Fibroblast of lung (primary cell): Measurements from ENCODE around the gene KLHL10. TPM values are rescaled to one million over a fixed set of nuclear protein-coding genes. Genes with fewer than 3 reads are reported as not detected.

Experiments
- DNase-seq, 2 donors: peaks; one replicate each; pipeline versions ENCODE4 v3.0.0 to v3.0.0-alpha.2; 2010; ENCODE audit warnings: low read depth in 2 of 2
- H2AFZ ChIP-seq: 2 replicates; pipeline ENCODE4 v1.5.1; 2012; ENCODE audit warnings: low read length, control low read depth, inconsistent platforms
- H3K27ac ChIP-seq: 2 replicates; pipeline ENCODE4 v1.5.1; 2011; ENCODE audit warnings: low read length, control low read depth; ENCODE audit not compliant: insufficient read depth
- H3K27me3 ChIP-seq: 2 replicates; pipeline ENCODE4 v1.5.1; 2011; ENCODE audit warnings: mild to moderate bottlenecking, low read length; ENCODE audit not compliant: control insufficient read depth, insufficient read depth
- H3K36me3 ChIP-seq: 2 replicates; pipeline ENCODE4 v1.5.1; 2011; ENCODE audit warnings: low read length; ENCODE audit not compliant: control insufficient read depth, insufficient read depth
- H3K4me1 ChIP-seq: 2 replicates; pipeline ENCODE4 v1.5.1; 2011; ENCODE audit warnings: low read length; ENCODE audit not compliant: control insufficient read depth, insufficient read depth; ENCODE audit errors: extremely low read depth
- H3K4me2 ChIP-seq: 2 replicates; pipeline ENCODE4 v1.5.1; 2011; ENCODE audit warnings: low read length, control low read depth; ENCODE audit not compliant: insufficient read depth; ENCODE audit errors: extremely low read depth
- H3K4me3 ChIP-seq, 4 experiments: fragments of 200-600 bp in 1 of 4; sonication (generic) in 1 of 4; replicated peaks in 1 of 4; 2 replicates each; pipeline ENCODE4 v1.5.1; 2011 to 2016; ENCODE audit warnings: low read length in 4 of 4, low read depth in 3 of 4, mild to moderate bottlenecking in 3 of 4, control low read depth in 2 of 4, inconsistent platforms in 1 of 4, mixed read lengths in 1 of 4; ENCODE audit not compliant: insufficient read depth in 1 of 4; ENCODE audit errors: control extremely low read depth in 1 of 4
- H3K79me2 ChIP-seq: 2 replicates; pipeline ENCODE4 v1.5.1; 2012; ENCODE audit warnings: mild to moderate bottlenecking, low read length, inconsistent platforms; ENCODE audit not compliant: control insufficient read depth, insufficient read depth
- H3K9ac ChIP-seq: 2 replicates; pipeline ENCODE4 v1.5.1; 2011; ENCODE audit warnings: mild to moderate bottlenecking, low read length, control low read depth; ENCODE audit not compliant: insufficient read depth
- H3K9me3 ChIP-seq: 2 replicates; pipeline ENCODE4 v1.5.1; 2012; ENCODE audit warnings: low read depth, low read length; ENCODE audit not compliant: control insufficient read depth, insufficient read depth
- H4K20me1 ChIP-seq: 2 replicates; pipeline ENCODE4 v1.5.1; 2011; ENCODE audit warnings: low read length; ENCODE audit not compliant: control insufficient read depth, insufficient read depth; ENCODE audit errors: extremely low read depth
- CTCF ChIP-seq, 2 donors: IDR thresholded peaks in 1 of 2; conservative IDR thresholded peaks in 1 of 2; 1 replicate in 1 of 2; 2 replicates in 1 of 2; pipeline ENCODE4 v1.5.1; 2011 to 2012; ENCODE audit warnings: low read length in 2 of 2, control low read depth in 1 of 2, inconsistent platforms in 1 of 2, low read depth in 1 of 2, mild to moderate bottlenecking in 1 of 2
- EZH2 ChIP-seq: IDR thresholded peaks from 2 replicates; pipeline ENCODE4 v1.5.1; 2012; ENCODE audit warnings: low read length, control low read depth, mild to moderate bottlenecking; ENCODE audit errors: missing control alignments
- polyA plus RNA-seq, 2 donors: library from polyadenylated mRNA; depleted of rRNA in 1 of 2; stranded (reverse) in 1 of 2; unstranded in 1 of 2; fragments of >200 nt; gene quantifications; 2 replicates each; pipeline ENCODE4 v1.2.1, GENCODE V29; 2011 to 2012; ENCODE audit warnings: missing spikeins in 1 of 2
- total RNA-seq: library from RNA; depleted of rRNA; stranded (reverse); fragments of >200 nt; gene quantifications from 2 replicates; pipeline ENCODE4 v1.2.1, GENCODE V29; 2014

Gene KLHL10
- total and polyA plus RNA-seq, 2 donors (not counting 1 experiment from before 2014, with no cell fraction given) = 0.33 TPM

GRCh38 chr17:41812381-41813151, 25.1 kb upstream of the KLHL10 start, which contains the start of gene FKBP10:
Gene FKBP10, plus strand, starts transcription at chr17:41813004. Its CDS starts 31 bp downstream, at chr17:41813035.
- H3K27ac ChIP-seq = peak within 1 kb of the TSS; percentile 77
- peak within 1 kb of the TSS; percentile 89 to 99 (median 94) for H3K4me3 ChIP-seq
- H3K9ac ChIP-seq = peak within 1 kb of the TSS; percentile 71
- H2AFZ ChIP-seq = peak within 1 kb of the TSS; percentile 98
- no peaks in the 10 kb centered on the region for H3K27me3 ChIP-seq
- peak; percentile 91 to 92 for DNase-seq
- H3K79me2 ChIP-seq = peaks cover 47% of the 10 kb centered on the region
- no peak for TF ChIP-seq EZH2
- TF ChIP-seq CTCF (conservative IDR thresholded peaks at IDR 0.05 in 1 of 2, IDR thresholded peaks at IDR 0.05 in 1 of 2; ENCODE audit: low read depth in 1 of 2, low read length in 2 of 2) = no peak
- no peaks in the 10 kb centered on the region for H3K9me3 ChIP-seq
- H4K20me1 ChIP-seq = no peaks in the 10 kb centered on the region
- peaks cover 9% of the 10 kb centered on the region for H3K36me3 ChIP-seq
- peak within 1 kb of the TSS; percentile 98 for H3K4me2 ChIP-seq
- peaks cover 14% of the 10 kb centered on the region for H3K4me1 ChIP-seq

- peaks cover 47% of the 10 kb centered on the region for H3K79me2 ChIP-seq
- H3K36me3 ChIP-seq = peaks cover 12% of the 10 kb centered on the region
- peak overlapping the region; percentile 71 for H3K9ac ChIP-seq
- H3K27me3 ChIP-seq = no peaks in the 10 kb centered on the region
- H3K4me3 ChIP-seq = peak overlapping the region; percentile 89 to 99 (median 94)
- TF ChIP-seq CTCF (conservative IDR thresholded peaks at IDR 0.05 in 1 of 2, IDR thresholded peaks at IDR 0.05 in 1 of 2; ENCODE audit: low read depth in 1 of 2, low read length in 2 of 2) = no peak
- TF ChIP-seq EZH2 = no peak
- peak overlapping the region; percentile 91 for H3K4me2 ChIP-seq
- H2AFZ ChIP-seq = peak overlapping the region; percentile 57
- no peaks in the 10 kb centered on the region for H4K20me1 ChIP-seq
- H3K9me3 ChIP-seq = no peaks in the 10 kb centered on the region
- H3K4me1 ChIP-seq = peaks cover 14% of the 10 kb centered on the region
- no peak for DNase-seq
- peak overlapping the region; percentile 77 for H3K27ac ChIP-seq
These were observed 24.4 kb upstream of the KLHL10 start for GRCh38 chr17:41813152-41813680.

- no peak for TF ChIP-seq EZH2
- no peak for TF ChIP-seq CTCF (conservative IDR thresholded peaks at IDR 0.05 in 1 of 2, IDR thresholded peaks at IDR 0.05 in 1 of 2; ENCODE audit: low read depth in 1 of 2, low read length in 2 of 2)
- H3K4me3 ChIP-seq = peak overlapping the region; percentile 89 to 99 (median 94)
- DNase-seq = no peak
- H3K9ac ChIP-seq = peak overlapping the region; percentile 71
- peak overlapping the region; percentile 77 for H3K27ac ChIP-seq
- H3K9me3 ChIP-seq = no peaks in the 10 kb centered on the region
- peaks cover 14% of the 10 kb centered on the region for H3K4me1 ChIP-seq
- peaks cover 14% of the 10 kb centered on the region for H3K36me3 ChIP-seq
- H4K20me1 ChIP-seq = no peaks in the 10 kb centered on the region
- peaks cover 47% of the 10 kb centered on the region for H3K79me2 ChIP-seq
- H2AFZ ChIP-seq = no peak overlapping the region
- H3K4me2 ChIP-seq = peak overlapping the region; percentile 91
- H3K27me3 ChIP-seq = no peaks in the 10 kb centered on the region
These were observed 23.9 kb upstream of the KLHL10 start for GRCh38 chr17:41813699-41814124.
